ENCODE results near the gene LCLAT1.

GRCh38 chr2:30428348-30428662 is 18.7 kb upstream of the LCLAT1 start:
- TF ChIP-seq CTCF (IDR thresholded peaks at IDR 0.05; ENCODE audit: insufficient read depth, low read length, poor library complexity, severe bottlenecking) (no peak), EZH2phosphoT487 (conservative IDR thresholded peaks at IDR 0.05; ENCODE audit: low read length) (no peak)
